Peyer's patch (tissue), 4 donors: ENCODE measurements around the gene TFIP11. TPM values are rescaled to one million over a fixed set of nuclear protein-coding genes. Genes with fewer than 3 reads are reported as not detected.
A peak's percentile ranks its signal among the peaks of the same experiment; 100 is the strongest.

Experiments
- DNase-seq, 3 donors: peaks; one replicate each; pipeline ENCODE4 v3.0.0-alpha.2; 2017 to 2019
- H3K27ac ChIP-seq, 4 donors: fragments of 200-600 bp; sonication (generic); one replicate each; pipeline ENCODE4 v1.5.1; 2016 to 2019
- H3K27me3 ChIP-seq, 2 donors: fragments of 200-600 bp; sonication (generic); one replicate each; pipeline ENCODE4 v1.5.1; 2019
- H3K36me3 ChIP-seq, 3 donors: fragments of 200-600 bp; sonication (generic); one replicate each; pipeline ENCODE4 v1.5.1; 2016 to 2019
- H3K4me1 ChIP-seq, 4 donors: fragments of 200-600 bp; sonication (generic); one replicate each; pipeline ENCODE4 v1.5.1; 2016 to 2019
- H3K4me3 ChIP-seq, 4 donors: fragments of 200-600 bp; sonication (generic); 1 replicate in 3 of 4; 2 replicates in 1 of 4; pipeline ENCODE4 v1.5.1; 2016 to 2019; ENCODE audit warnings: mild to moderate bottlenecking in 1 of 4
- H3K9me3 ChIP-seq, 4 donors: fragments of 200-600 bp; sonication (generic); one replicate each; pipeline ENCODE4 v1.5.1; 2016 to 2019; ENCODE audit warnings: mild to moderate bottlenecking in 1 of 4
- CTCF ChIP-seq, 6 experiments: fragments of 450-650 bp in 4 of 6; fragments of 200-600 bp in 2 of 6; sonication (generic) in 1 of 6; IDR thresholded peaks; one replicate each; pipeline ENCODE4 v1.5.1; 2017 to 2019; ENCODE audit warnings: antibody characterized with exemption in 6 of 6, mild to moderate bottlenecking in 3 of 6, moderate library complexity in 1 of 6
- POLR2A ChIP-seq, 2 donors: fragments of 450-650 bp; IDR thresholded peaks; one replicate each; pipeline ENCODE4 v1.5.1; 2017; ENCODE audit warnings: antibody characterized with exemption in 2 of 2, mild to moderate bottlenecking in 2 of 2, moderate library complexity in 2 of 2
- total RNA-seq, 4 donors: library from RNA; depleted of rRNA; stranded (reverse); fragments of >200 nt; gene quantifications; one replicate each; pipeline ENCODE4 v1.1.0, GENCODE V29; 2016

Gene TFIP11
- total RNA-seq, 4 donors from 2014 or later, result 24.0 to 46.2 (median 30.8) TPM

GRCh38 chr22:26470807-26471206, 41.5 kb downstream of the TFIP11 start:
- DNase-seq, result no peak
- no peaks in the 10 kb centered on the region for H3K4me1 ChIP-seq
- no peak overlapping the region for H3K4me3 ChIP-seq
- no peaks in the 10 kb centered on the region for H3K9me3 ChIP-seq
- no peak for TF ChIP-seq POLR2A (IDR thresholded peaks at IDR 0.05)
- no peak for TF ChIP-seq CTCF (IDR thresholded peaks at IDR 0.05)
- H3K27ac ChIP-seq, result no peak overlapping the region
- no peaks in the 10 kb centered on the region for H3K27me3 ChIP-seq
- H3K36me3 ChIP-seq, result peaks cover 0 to 95% (median 3%) of the 10 kb centered on the region in 3 donors

GRCh38 chr22:26466196-26466595, 46.1 kb downstream of the TFIP11 start:
- Histone ChIP-seq H3K27ac (no peak overlapping the region), H3K9me3 (no peaks in the 10 kb centered on the region), H3K27me3 (no peaks in the 10 kb centered on the region), H3K4me3 (no peak overlapping the region), H3K4me1 (peaks cover 0 to 6% (median 0%) of the 10 kb centered on the region in 4 donors), H3K36me3 (peaks cover 0 to 89% (median 0%) of the 10 kb centered on the region in 3 donors)
- no peak for DNase-seq
- TF ChIP-seq CTCF (IDR thresholded peaks at IDR 0.05), result no peak

GRCh38 chr22:26464312-26464711, 48.0 kb downstream of the TFIP11 start:
- Histone ChIP-seq H3K4me1 (peaks cover 0 to 6% (median 0%) of the 10 kb centered on the region in 4 donors), H3K9me3 (no peaks in the 10 kb centered on the region), H3K27me3 (no peaks in the 10 kb centered on the region), H3K36me3 (peaks cover 0 to 71% (median 0%) of the 10 kb centered on the region in 3 donors), H3K4me3 (no peak overlapping the region), H3K27ac (no peak overlapping the region)
- DNase-seq, result no peak
- no peak for TF ChIP-seq CTCF (IDR thresholded peaks at IDR 0.05)
- TF ChIP-seq POLR2A (IDR thresholded peaks at IDR 0.05), result no peak

GRCh38 chr22:26463688-26464087, 48.6 kb downstream of the TFIP11 start:
- no peak overlapping the region for H3K4me3 ChIP-seq
- peak overlapping the region in 1 of 4 donors; percentile 25 for H3K27ac ChIP-seq
- TF ChIP-seq CTCF (IDR thresholded peaks at IDR 0.05), result no peak
- TF ChIP-seq POLR2A (IDR thresholded peaks at IDR 0.05), result no peak
- no peaks in the 10 kb centered on the region for H3K27me3 ChIP-seq
- DNase-seq, result no peak
- H3K4me1 ChIP-seq, result peaks cover 0 to 6% (median 0%) of the 10 kb centered on the region in 4 donors
- H3K36me3 ChIP-seq, result peaks cover 0 to 70% (median 0%) of the 10 kb centered on the region in 3 donors
- H3K9me3 ChIP-seq, result no peaks in the 10 kb centered on the region

- no peaks in the 10 kb centered on the region for H3K9me3 ChIP-seq
- no peak for DNase-seq
- no peak for TF ChIP-seq CTCF (IDR thresholded peaks at IDR 0.05)
- no peak for TF ChIP-seq POLR2A (IDR thresholded peaks at IDR 0.05)
- no peak overlapping the region for H3K27ac ChIP-seq
- peaks cover 0 to 6% (median 0%) of the 10 kb centered on the region in 4 donors for H3K4me1 ChIP-seq
- no peaks in the 10 kb centered on the region for H3K27me3 ChIP-seq
- H3K36me3 ChIP-seq, result peaks cover 0 to 69% (median 0%) of the 10 kb centered on the region in 3 donors
- H3K4me3 ChIP-seq, result no peak overlapping the region
Measured at GRCh38 chr22:26463101-26463661, 49.1 kb downstream of the TFIP11 start.
